ENCODE results near the gene BARHL1. TPM values are rescaled to one million over a fixed set of nuclear protein-coding genes. Genes with fewer than 3 reads are reported as not detected.
A peak's percentile ranks its signal among the peaks of the same experiment; 100 is the strongest.

Gene BARHL1
- total RNA-seq, 1 experiment from 2014 or later, result 0.15 TPM

- ATAC-seq (no peak), DNase-seq (ENCODE audit: low spot score) (no peak)
- H3K4me3 Mint-ChIP-seq, result no peak overlapping the region
- H3K4me1 Mint-ChIP-seq, result no peaks in the 10 kb centered on the region
- TF ChIP-seq SOX15 (CRISPR knock-in tag; IDR thresholded peaks at IDR 0.05) (no peak), ERG (CRISPR knock-in tag; IDR thresholded peaks at IDR 0.05) (no peak), MXD4 (CRISPR knock-in tag; IDR thresholded peaks at IDR 0.05; ENCODE audit: borderline replicate concordance) (no peak), CBFB (CRISPR knock-in tag; IDR thresholded peaks at IDR 0.05; ENCODE audit: low read depth) (no peak), ELF4 (CRISPR knock-in tag; IDR thresholded peaks at IDR 0.05; ENCODE audit: low read depth) (no peak), JUN (CRISPR knock-in tag; IDR thresholded peaks at IDR 0.05) (no peak), ARID4B (CRISPR knock-in tag; IDR thresholded peaks at IDR 0.05; ENCODE audit: borderline replicate concordance) (no peak), ZBTB21 (CRISPR knock-in tag; IDR thresholded peaks at IDR 0.05; ENCODE audit: borderline replicate concordance) (no peak), ZNF219 (CRISPR knock-in tag; IDR thresholded peaks at IDR 0.05; ENCODE audit: borderline replicate concordance) (no peak), ZNF423 (CRISPR knock-in tag; IDR thresholded peaks at IDR 0.05) (no peak), FOXP1 (CRISPR knock-in tag; IDR thresholded peaks at IDR 0.05; ENCODE audit: borderline replicate concordance) (no peak), NR1H2 (CRISPR knock-in tag; IDR thresholded peaks at IDR 0.05) (no peak), GTF2I (CRISPR knock-in tag; conservative IDR thresholded peaks at IDR 0.05) (no peak), ZNF512 (CRISPR knock-in tag; IDR thresholded peaks at IDR 0.05; ENCODE audit: borderline replicate concordance) (no peak), NFE2L1 (CRISPR knock-in tag; IDR thresholded peaks at IDR 0.05) (no peak)
- TF ChIP-seq, protein P1, sequence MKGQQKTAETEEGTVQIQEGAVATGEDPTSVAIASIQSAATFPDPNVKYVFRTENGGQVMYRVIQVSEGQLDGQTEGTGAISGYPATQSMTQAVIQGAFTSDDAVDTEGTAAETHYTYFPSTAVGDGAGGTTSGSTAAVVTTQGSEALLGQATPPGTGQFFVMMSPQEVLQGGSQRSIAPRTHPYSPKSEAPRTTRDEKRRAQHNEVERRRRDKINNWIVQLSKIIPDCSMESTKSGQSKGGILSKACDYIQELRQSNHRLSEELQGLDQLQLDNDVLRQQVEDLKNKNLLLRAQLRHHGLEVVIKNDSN (CRISPR knock-in tag; IDR thresholded peaks at IDR 0.05), result no peak
- no peaks in the 10 kb centered on the region for H3K27me3 Mint-ChIP-seq (ENCODE audit: low read depth)
- H3K27ac Mint-ChIP-seq, result peak overlapping the region; percentile 1; the same call in 1 of the 2 replicates
- no peaks in the 10 kb centered on the region for H3K9me3 Mint-ChIP-seq
- CTCF ChIA-PET, result no interaction called here
- POLR2A ChIA-PET, result no interaction called here
- H3K36me3 Mint-ChIP-seq, result peaks cover 34% of the 10 kb centered on the region
Observed at GRCh38 chr9:132638240-132638639, 55.8 kb downstream of the BARHL1 start.

- peaks cover 43% of the 10 kb centered on the region for H3K36me3 Mint-ChIP-seq
- H3K4me3 Mint-ChIP-seq, result no peak overlapping the region
- H3K4me1 Mint-ChIP-seq, result no peaks in the 10 kb centered on the region
- no peaks in the 10 kb centered on the region for H3K9me3 Mint-ChIP-seq
- ATAC-seq (no peak), DNase-seq (ENCODE audit: low spot score) (no peak)
- no peaks in the 10 kb centered on the region for H3K27me3 Mint-ChIP-seq (ENCODE audit: low read depth)
- no peak overlapping the region for H3K27ac Mint-ChIP-seq
- CTCF ChIA-PET, result no interaction called here
- POLR2A ChIA-PET, result no interaction called here
- no peak for TF ChIP-seq IRF2 (CRISPR knock-in tag; IDR thresholded peaks at IDR 0.05; ENCODE audit: borderline replicate concordance, low read depth)
- no peak for TF ChIP-seq SMAD3 (CRISPR knock-in tag; IDR thresholded peaks at IDR 0.05; ENCODE audit: borderline replicate concordance)
- TF ChIP-seq, protein P2, sequence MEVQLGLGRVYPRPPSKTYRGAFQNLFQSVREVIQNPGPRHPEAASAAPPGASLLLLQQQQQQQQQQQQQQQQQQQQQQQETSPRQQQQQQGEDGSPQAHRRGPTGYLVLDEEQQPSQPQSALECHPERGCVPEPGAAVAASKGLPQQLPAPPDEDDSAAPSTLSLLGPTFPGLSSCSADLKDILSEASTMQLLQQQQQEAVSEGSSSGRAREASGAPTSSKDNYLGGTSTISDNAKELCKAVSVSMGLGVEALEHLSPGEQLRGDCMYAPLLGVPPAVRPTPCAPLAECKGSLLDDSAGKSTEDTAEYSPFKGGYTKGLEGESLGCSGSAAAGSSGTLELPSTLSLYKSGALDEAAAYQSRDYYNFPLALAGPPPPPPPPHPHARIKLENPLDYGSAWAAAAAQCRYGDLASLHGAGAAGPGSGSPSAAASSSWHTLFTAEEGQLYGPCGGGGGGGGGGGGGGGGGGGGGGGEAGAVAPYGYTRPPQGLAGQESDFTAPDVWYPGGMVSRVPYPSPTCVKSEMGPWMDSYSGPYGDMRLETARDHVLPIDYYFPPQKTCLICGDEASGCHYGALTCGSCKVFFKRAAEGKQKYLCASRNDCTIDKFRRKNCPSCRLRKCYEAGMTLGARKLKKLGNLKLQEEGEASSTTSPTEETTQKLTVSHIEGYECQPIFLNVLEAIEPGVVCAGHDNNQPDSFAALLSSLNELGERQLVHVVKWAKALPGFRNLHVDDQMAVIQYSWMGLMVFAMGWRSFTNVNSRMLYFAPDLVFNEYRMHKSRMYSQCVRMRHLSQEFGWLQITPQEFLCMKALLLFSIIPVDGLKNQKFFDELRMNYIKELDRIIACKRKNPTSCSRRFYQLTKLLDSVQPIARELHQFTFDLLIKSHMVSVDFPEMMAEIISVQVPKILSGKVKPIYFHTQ (CRISPR knock-in tag; IDR thresholded peaks at IDR 0.05), result no peak
- no peak for TF ChIP-seq ZNF263 (CRISPR knock-in tag; IDR thresholded peaks at IDR 0.05; ENCODE audit: low read depth)
- TF ChIP-seq ZNF512 (CRISPR knock-in tag; IDR thresholded peaks at IDR 0.05; ENCODE audit: borderline replicate concordance), result no peak
- TF ChIP-seq NR1H2 (CRISPR knock-in tag; IDR thresholded peaks at IDR 0.05), result no peak
Observed at GRCh38 chr9:132639322-132639721, 56.9 kb downstream of the BARHL1 start.

Measured in WTC11 (cell line).